Mesenchymal stem cell (in vitro differentiated cells and primary cell): ENCODE results near the gene TTC31.
"Not testable (repeated sequence)": the region's sequence is repeated elsewhere in the genome, so short reads cannot be mapped to it uniquely, and the experiment has no call there.

Experiments
- DNase-seq: peaks from one replicate; pipeline ENCODE4 v3.0.0-alpha.2; 2013
- H2AFZ ChIP-seq: one replicate; pipeline ENCODE4 v1.6.1; 2013; ENCODE audit warnings: low read depth, mild to moderate bottlenecking, control low read depth, inconsistent platforms, low read length, moderate library complexity
- H2AK5ac ChIP-seq: 2 replicates; pipeline ENCODE4 v1.6.1; 2013; ENCODE audit warnings: low read length, moderate library complexity, mild to moderate bottlenecking, inconsistent platforms; ENCODE audit not compliant: severe bottlenecking
- H2BK120ac ChIP-seq: one replicate; pipeline ENCODE4 v1.6.1; 2013; ENCODE audit warnings: low read depth, mild to moderate bottlenecking, inconsistent platforms, low read length, moderate library complexity
- H2BK12ac ChIP-seq, 2 experiments: one replicate each; pipeline ENCODE4 v1.6.1; 2013; ENCODE audit warnings: inconsistent platforms in 2 of 2, low read length in 2 of 2, mild to moderate bottlenecking in 2 of 2, moderate library complexity in 2 of 2, control low read depth in 1 of 2
- H2BK15ac ChIP-seq: one replicate; pipeline ENCODE4 v1.6.1; 2013; ENCODE audit warnings: mild to moderate bottlenecking, low read depth, inconsistent platforms; ENCODE audit not compliant: poor library complexity, severe bottlenecking
- H2BK5ac ChIP-seq: 2 replicates; pipeline ENCODE4 v1.6.1; 2013; ENCODE audit warnings: low read depth, mild to moderate bottlenecking, low read length, control low read depth, inconsistent platforms; ENCODE audit not compliant: poor library complexity, severe bottlenecking
- H3K14ac ChIP-seq, 2 experiments: one replicate each; pipeline ENCODE4 v1.6.1; 2013; ENCODE audit warnings: inconsistent platforms in 2 of 2, low read length in 2 of 2, control low read depth in 1 of 2, mild to moderate bottlenecking in 1 of 2, moderate library complexity in 1 of 2
- H3K18ac ChIP-seq, 2 experiments: one replicate each; pipeline ENCODE4 v1.6.1; 2013; ENCODE audit warnings: inconsistent platforms in 2 of 2, low read length in 2 of 2, control low read depth in 1 of 2, low read depth in 1 of 2, mild to moderate bottlenecking in 1 of 2
- H3K23ac ChIP-seq, 2 experiments: one replicate each; pipeline ENCODE4 v1.6.1; 2013; ENCODE audit warnings: inconsistent platforms in 2 of 2, low read length in 2 of 2, mild to moderate bottlenecking in 2 of 2, moderate library complexity in 2 of 2, control low read depth in 1 of 2
- H3K27ac ChIP-seq: 2 replicates; pipeline ENCODE4 v1.5.1; 2013; ENCODE audit warnings: mild to moderate bottlenecking, moderate library complexity, low read length, control low read depth, inconsistent platforms; ENCODE audit not compliant: poor library complexity, severe bottlenecking
- H3K27me3 ChIP-seq, 2 experiments: 2 replicates each; pipeline versions ENCODE4 v1.6.1 to v1.7.0; 2013; ENCODE audit warnings: low read length in 2 of 2, mild to moderate bottlenecking in 2 of 2, moderate library complexity in 2 of 2, control low read depth in 1 of 2, inconsistent platforms in 1 of 2; ENCODE audit not compliant: control insufficient read depth in 1 of 2, insufficient read depth in 1 of 2
- H3K36me3 ChIP-seq, 2 experiments: 2 replicates each; pipeline versions ENCODE4 v1.6.1 to v1.7.0; 2013; ENCODE audit warnings: low read length in 2 of 2, control low read depth in 1 of 2, inconsistent platforms in 1 of 2, low read depth in 1 of 2, mild to moderate bottlenecking in 1 of 2; ENCODE audit not compliant: insufficient read depth in 2 of 2, control insufficient read depth in 1 of 2
- H3K4ac ChIP-seq, 2 experiments: one replicate each; pipeline ENCODE4 v1.6.1; 2013; ENCODE audit warnings: inconsistent platforms in 2 of 2, low read length in 2 of 2, mild to moderate bottlenecking in 2 of 2, moderate library complexity in 2 of 2, control low read depth in 1 of 2, low read depth in 1 of 2
- H3K4me1 ChIP-seq: 2 replicates; pipeline ENCODE4 v1.6.1; 2013; ENCODE audit warnings: low read depth, low read length, control low read depth; ENCODE audit not compliant: control insufficient read depth, insufficient read depth
- H3K4me2 ChIP-seq: 2 replicates; pipeline ENCODE4 v1.6.1; 2013; ENCODE audit warnings: low read length, mild to moderate bottlenecking, inconsistent platforms; ENCODE audit not compliant: poor library complexity, severe bottlenecking
- H3K4me3 ChIP-seq, 2 experiments: 2 replicates each; pipeline versions ENCODE4 v1.5.1 to v1.7.0; 2013; ENCODE audit warnings: low read length in 2 of 2, mild to moderate bottlenecking in 2 of 2, control low read depth in 1 of 2, low read depth in 1 of 2; ENCODE audit not compliant: insufficient read depth in 1 of 2
- H3K79me1 ChIP-seq: replicated peaks from 2 replicates; pipeline ENCODE4 v1.6.1; 2013; ENCODE audit warnings: mild to moderate bottlenecking, control low read depth, low read length, inconsistent platforms; ENCODE audit not compliant: poor library complexity, severe bottlenecking
- H3K9ac ChIP-seq: 2 replicates; pipeline ENCODE4 v1.7.0; 2013; ENCODE audit warnings: mild to moderate bottlenecking, low read length, moderate library complexity
- H3K9me3 ChIP-seq: 2 replicates; pipeline ENCODE4 v1.7.0; 2013; ENCODE audit warnings: mild to moderate bottlenecking, low read length; ENCODE audit not compliant: control insufficient read depth
- H4K8ac ChIP-seq: one replicate; pipeline ENCODE4 v1.6.1; 2013; ENCODE audit warnings: inconsistent platforms, mild to moderate bottlenecking, low read length, moderate library complexity
- H4K91ac ChIP-seq: one replicate; pipeline ENCODE4 v1.6.1; 2013; ENCODE audit warnings: mild to moderate bottlenecking, low read length, inconsistent platforms
- WGBS: methylation state at CpG from one replicate; pipeline ENCODE4 v1.1.7; 2013; ENCODE audit warnings: mixed read lengths; 5-methylcytosine and 5-hydroxymethylcytosine counted together

The TTC31 gene

GRCh38 chr2:74458132-74458937 lies 24.5 kb upstream of the TTC31 start, which contains the start of gene WBP1:
Gene WBP1 (plus strand): TSS chr2:74458438. CDS start chr2:74458603, 165 bp downstream.
- H2BK12ac ChIP-seq, result peak within 1 kb of the TSS in 1 of 2 experiments; percentile 10
- peak within 1 kb of the TSS; percentile 87 for H3K4me2 ChIP-seq
- peak within 1 kb of the TSS in 1 of 2 experiments; percentile 53 for H3K14ac ChIP-seq
- peak within 1 kb of the TSS; percentile 82 for H2BK15ac ChIP-seq
- H2BK5ac ChIP-seq, result peak within 1 kb of the TSS; percentile 89
- DNase-seq, result peak; percentile 100
- peak within 1 kb of the TSS in 1 of 2 experiments; percentile 35 for H3K23ac ChIP-seq
- H3K18ac ChIP-seq, result peak within 1 kb of the TSS; percentile 70 to 76
- no peaks in the 10 kb centered on the region for H3K9me3 ChIP-seq
- peak within 1 kb of the TSS; percentile 44 for H2AFZ ChIP-seq
- H3K27ac ChIP-seq, result peak within 1 kb of the TSS; percentile 93
- peak within 1 kb of the TSS; percentile 96 for H3K9ac ChIP-seq
- peak within 1 kb of the TSS; percentile 88 for H4K91ac ChIP-seq
- peaks cover 27 to 36% of the 10 kb centered on the region in 2 experiments for H3K36me3 ChIP-seq
- H3K4me1 ChIP-seq, result peaks cover 13% of the 10 kb centered on the region
- peak within 1 kb of the TSS; percentile 95 for H4K8ac ChIP-seq
- WGBS, result under 1% methylated on average over 27 of the region's 38 CpGs
- H3K4me3 ChIP-seq, result peak within 1 kb of the TSS; percentile 72 to 99
- no peaks in the 10 kb centered on the region for H3K27me3 ChIP-seq
- peak within 1 kb of the TSS; percentile 84 to 94 for H3K4ac ChIP-seq
- H2BK120ac ChIP-seq, result peak within 1 kb of the TSS; percentile 71
- peaks cover 43% of the 10 kb centered on the region for H3K79me1 ChIP-seq
- H2AK5ac ChIP-seq, result peak within 1 kb of the TSS; percentile 90

- no peaks in the 10 kb centered on the region for H3K9me3 ChIP-seq
- H2BK15ac ChIP-seq, result no peak overlapping the region
- no peak overlapping the region for H2AFZ ChIP-seq
- peak overlapping the region; percentile 67 to 76 for H3K18ac ChIP-seq
- no peaks in the 10 kb centered on the region for H3K27me3 ChIP-seq
- peaks cover 13% of the 10 kb centered on the region for H3K4me1 ChIP-seq
- H3K4ac ChIP-seq, result peak overlapping the region; percentile 64 to 94
- H2BK12ac ChIP-seq, result peak overlapping the region in 1 of 2 experiments; percentile 10
- peak overlapping the region; percentile 16 for H4K8ac ChIP-seq
- H3K79me1 ChIP-seq, result peaks cover 43% of the 10 kb centered on the region
- H2BK120ac ChIP-seq, result no peak overlapping the region
- no peak overlapping the region for H2BK5ac ChIP-seq
- H3K27ac ChIP-seq, result peak overlapping the region; percentile 55
- H3K4me3 ChIP-seq, result peak overlapping the region; percentile 72 to 99
- peak overlapping the region; percentile 90 for H2AK5ac ChIP-seq
- H3K36me3 ChIP-seq, result peaks cover 27 to 36% of the 10 kb centered on the region in 2 experiments
- 0% methylated on average over 4 of the region's 10 CpGs for WGBS
- H3K4me2 ChIP-seq, result peak overlapping the region; percentile 57
- peak overlapping the region; percentile 96 for H3K9ac ChIP-seq
- peak overlapping the region; percentile 88 for H4K91ac ChIP-seq
- DNase-seq, result peak; percentile 46
- H3K23ac ChIP-seq, result peak overlapping the region in 1 of 2 experiments; percentile 35
- H3K14ac ChIP-seq, result peak overlapping the region in 1 of 2 experiments; percentile 53
These were observed 23.9 kb upstream of the TTC31 start for GRCh38 chr2:74458938-74459363.

DNA sequence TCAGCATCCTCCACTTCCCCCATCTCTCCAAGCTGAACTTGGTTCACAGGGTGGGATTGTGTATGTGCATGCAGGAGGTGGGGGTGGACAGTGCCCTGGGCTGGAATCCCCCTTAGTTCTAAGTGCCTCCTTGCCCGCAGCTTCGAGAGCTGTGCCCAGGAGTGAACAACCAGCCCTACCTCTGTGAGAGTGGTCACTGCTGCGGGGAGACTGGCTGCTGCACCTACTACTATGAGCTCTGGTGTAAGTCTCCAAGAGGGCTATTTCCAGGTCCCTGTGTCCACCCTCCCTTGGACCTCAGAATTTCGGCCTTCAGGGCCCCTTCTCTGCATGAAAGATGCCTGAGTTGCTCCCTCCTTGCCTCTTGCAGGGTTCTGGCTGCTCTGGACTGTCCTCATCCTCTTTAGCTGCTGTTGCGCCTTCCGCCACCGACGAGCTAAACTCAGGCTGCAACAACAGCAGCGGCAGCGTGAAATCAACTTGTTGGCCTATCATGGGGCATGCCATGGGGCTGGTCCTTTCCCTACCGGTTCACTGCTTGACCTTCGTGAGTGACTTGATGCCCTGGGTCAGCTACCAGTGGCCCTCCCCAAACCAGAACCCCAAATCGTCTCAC lies 23.3 kb upstream of the TTC31 start:
- peak overlapping the region; percentile 24 for H3K4me2 ChIP-seq
- H2BK120ac ChIP-seq, H4K8ac ChIP-seq, H3K14ac ChIP-seq, H2AFZ ChIP-seq, H2BK15ac ChIP-seq, H2BK12ac ChIP-seq, H2BK5ac ChIP-seq, H3K9me3 ChIP-seq, H4K91ac ChIP-seq, H3K27ac ChIP-seq, H3K4ac ChIP-seq, H3K27me3 ChIP-seq, H3K18ac ChIP-seq, H3K23ac ChIP-seq, DNase-seq, H2AK5ac ChIP-seq: not testable (repeated sequence)
- peaks cover 13% of the 10 kb centered on the region for H3K4me1 ChIP-seq
- H3K9ac ChIP-seq, result peak overlapping the region; percentile 96
- H3K79me1 ChIP-seq, result peaks cover 43% of the 10 kb centered on the region
- peaks cover 27 to 36% of the 10 kb centered on the region in 2 experiments for H3K36me3 ChIP-seq
- 90% methylated on average over 13 of the region's 13 CpGs for WGBS
- peak overlapping the region in 1 of 2 experiments; percentile 99 for H3K4me3 ChIP-seq

DNA sequence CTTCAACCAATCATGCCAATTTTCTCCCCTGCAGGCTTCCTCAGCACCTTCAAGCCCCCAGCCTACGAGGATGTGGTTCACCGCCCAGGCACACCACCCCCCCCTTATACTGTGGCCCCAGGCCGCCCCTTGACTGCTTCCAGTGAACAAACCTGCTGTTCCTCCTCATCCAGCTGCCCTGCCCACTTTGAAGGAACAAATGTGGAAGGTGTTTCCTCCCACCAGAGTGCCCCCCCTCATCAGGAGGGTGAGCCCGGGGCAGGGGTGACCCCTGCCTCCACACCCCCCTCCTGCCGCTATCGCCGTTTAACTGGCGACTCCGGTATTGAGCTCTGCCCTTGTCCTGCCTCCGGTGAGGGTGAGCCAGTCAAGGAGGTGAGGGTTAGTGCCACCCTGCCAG lies 22.7 kb upstream of the TTC31 start:
- not testable (repeated sequence) for H3K18ac ChIP-seq, H2BK15ac ChIP-seq, H3K4me3 ChIP-seq, H4K91ac ChIP-seq, H3K27me3 ChIP-seq, H3K27ac ChIP-seq, H2BK120ac ChIP-seq, H2BK5ac ChIP-seq, H3K14ac ChIP-seq, H3K4me2 ChIP-seq, H2BK12ac ChIP-seq, H2AFZ ChIP-seq, H3K9ac ChIP-seq, H2AK5ac ChIP-seq, H4K8ac ChIP-seq, DNase-seq, H3K23ac ChIP-seq, H3K9me3 ChIP-seq
- Histone ChIP-seq H3K4me1 (peaks cover 13% of the 10 kb centered on the region), H3K36me3 (peaks cover 27 to 36% of the 10 kb centered on the region in 2 experiments), H3K79me1 (peaks cover 43% of the 10 kb centered on the region), H3K4ac (peak overlapping the region in 1 of 2 experiments; percentile 9)
- 95% methylated on average over 10 of the region's 10 CpGs for WGBS
